ENCODE results near the gene ACSM5. TPM values are rescaled to one million over a fixed set of nuclear protein-coding genes. Genes with fewer than 3 reads are reported as not detected.
A peak's percentile ranks its signal among the peaks of the same experiment; 100 is the strongest.

Gene ACSM5
- total RNA-seq, 2 donors from 2014 or later: 0.20 to 0.77 TPM

DNA sequence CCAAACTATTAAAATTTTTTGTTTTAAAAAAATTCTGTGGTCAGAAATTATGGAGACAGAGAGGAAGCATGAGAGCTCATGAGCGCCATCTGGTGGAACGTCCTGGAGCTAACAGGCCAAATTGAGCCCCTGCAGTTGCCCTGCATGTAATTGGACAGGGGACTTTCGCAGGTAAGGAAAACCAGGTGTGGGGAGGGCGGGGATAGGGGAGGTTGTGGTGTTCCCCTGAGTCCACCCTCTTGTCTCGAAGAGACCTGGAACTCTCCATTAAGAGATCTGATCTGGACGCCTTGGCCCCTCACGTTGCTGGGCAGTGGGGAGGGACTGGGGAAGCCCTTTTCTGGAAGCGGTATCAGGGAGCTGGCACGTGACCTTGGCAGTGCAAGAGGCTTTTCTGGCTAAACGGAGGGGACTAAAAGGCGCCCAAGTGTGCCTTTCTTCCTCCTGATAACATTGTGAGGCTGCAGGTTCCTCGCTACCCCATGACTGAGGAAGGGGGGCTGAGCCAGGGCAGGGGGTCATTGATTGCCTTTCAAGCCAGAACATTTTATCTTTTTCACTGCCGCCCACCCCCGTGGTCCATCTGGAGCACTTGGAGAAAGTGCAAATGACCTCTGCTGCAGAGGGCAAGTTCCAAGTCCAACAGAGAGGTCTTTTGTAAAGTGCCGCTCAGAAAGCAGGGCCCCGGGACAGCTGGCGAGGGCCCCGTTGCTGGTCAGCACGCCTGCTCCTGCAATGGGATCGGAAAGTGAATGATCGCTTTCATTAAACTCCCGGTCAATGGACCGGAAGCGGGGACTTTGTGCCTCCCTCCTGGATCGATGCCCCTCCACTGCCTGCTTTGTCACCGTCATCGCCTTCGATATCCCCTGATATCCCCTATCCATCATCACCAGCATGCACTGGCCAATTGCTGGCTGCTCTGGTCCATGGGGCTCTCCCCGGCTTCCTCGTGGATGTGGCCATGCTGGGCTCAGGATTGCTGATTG lies 23.2 kb upstream of the ACSM5 start:
- Histone ChIP-seq H3K36me3 (no peaks in the 10 kb centered on the region), H3K27ac (no peak overlapping the region), H3K4me3 (no peak overlapping the region), H3K27me3 (no peaks in the 10 kb centered on the region), H3K9ac (ENCODE audit: low read depth in 2 of 2, low read length in 2 of 2) (no peak overlapping the region), H3K9me3 (no peaks in the 10 kb centered on the region), H3K4me1 (no peaks in the 10 kb centered on the region)
- TF ChIP-seq, protein P1, sequence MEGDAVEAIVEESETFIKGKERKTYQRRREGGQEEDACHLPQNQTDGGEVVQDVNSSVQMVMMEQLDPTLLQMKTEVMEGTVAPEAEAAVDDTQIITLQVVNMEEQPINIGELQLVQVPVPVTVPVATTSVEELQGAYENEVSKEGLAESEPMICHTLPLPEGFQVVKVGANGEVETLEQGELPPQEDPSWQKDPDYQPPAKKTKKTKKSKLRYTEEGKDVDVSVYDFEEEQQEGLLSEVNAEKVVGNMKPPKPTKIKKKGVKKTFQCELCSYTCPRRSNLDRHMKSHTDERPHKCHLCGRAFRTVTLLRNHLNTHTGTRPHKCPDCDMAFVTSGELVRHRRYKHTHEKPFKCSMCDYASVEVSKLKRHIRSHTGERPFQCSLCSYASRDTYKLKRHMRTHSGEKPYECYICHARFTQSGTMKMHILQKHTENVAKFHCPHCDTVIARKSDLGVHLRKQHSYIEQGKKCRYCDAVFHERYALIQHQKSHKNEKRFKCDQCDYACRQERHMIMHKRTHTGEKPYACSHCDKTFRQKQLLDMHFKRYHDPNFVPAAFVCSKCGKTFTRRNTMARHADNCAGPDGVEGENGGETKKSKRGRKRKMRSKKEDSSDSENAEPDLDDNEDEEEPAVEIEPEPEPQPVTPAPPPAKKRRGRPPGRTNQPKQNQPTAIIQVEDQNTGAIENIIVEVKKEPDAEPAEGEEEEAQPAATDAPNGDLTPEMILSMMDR (IDR thresholded peaks at IDR 0.05): peak; percentile 77
- peak; percentile 65 for DNase-seq
- intact Hi-C loops (cut with DNase I): loop anchor here (2.0 kb wide), 1 partner anchor 479 kb away; no protein-coding TSS in a partner anchor

DNA sequence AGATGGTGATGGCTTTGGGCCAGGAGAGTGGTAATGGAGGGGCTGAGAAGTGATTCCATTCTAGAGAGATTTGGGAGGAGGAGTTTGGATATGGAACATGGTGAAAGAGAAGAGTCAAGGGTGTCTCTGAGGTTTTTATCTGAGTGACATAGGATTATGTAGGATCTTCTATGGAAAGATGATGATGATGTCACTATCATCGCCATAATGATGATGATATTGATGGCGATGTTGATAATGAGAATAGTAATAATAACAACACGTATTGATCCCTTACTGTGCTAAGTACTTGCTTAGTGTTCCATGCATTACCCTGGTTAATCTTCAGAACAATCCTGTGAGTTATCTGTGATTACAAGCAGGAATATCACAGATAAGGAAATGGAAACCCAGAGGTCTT lies 21.4 kb upstream of the ACSM5 start:
- TF ChIP-seq, protein P1 (IDR thresholded peaks at IDR 0.05): no peak
- H3K27me3 ChIP-seq: no peaks in the 10 kb centered on the region
- no peaks in the 10 kb centered on the region for H3K36me3 ChIP-seq
- no peak for DNase-seq
- H3K9me3 ChIP-seq: no peaks in the 10 kb centered on the region
- no peak overlapping the region for H3K27ac ChIP-seq
- no peaks in the 10 kb centered on the region for H3K4me1 ChIP-seq
- no peak overlapping the region for H3K4me3 ChIP-seq
- no peak overlapping the region for H3K9ac ChIP-seq (ENCODE audit: low read depth in 2 of 2, low read length in 2 of 2)
- intact Hi-C loops (cut with DNase I): no loop called here

DNA sequence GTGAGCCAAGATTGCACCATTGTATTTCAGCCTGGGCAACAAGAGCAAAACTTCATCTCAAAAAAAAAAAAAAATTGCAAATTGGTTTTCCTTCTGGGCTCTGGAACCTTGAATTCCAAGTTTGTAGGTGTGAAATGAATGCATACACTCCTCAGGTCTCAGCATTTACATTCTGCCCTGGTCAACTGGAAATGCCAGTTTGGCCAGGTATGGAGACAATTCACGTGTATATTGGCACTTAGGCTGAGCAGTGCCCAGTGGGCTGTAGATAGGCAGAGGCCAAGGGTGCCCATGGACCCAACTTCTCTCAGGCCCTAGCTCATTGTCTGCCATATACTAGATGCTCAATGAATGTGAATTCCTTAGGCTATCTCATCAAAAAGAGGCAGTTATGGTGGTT lies 20.5 kb upstream of the ACSM5 start:
- no peak overlapping the region for H3K27ac ChIP-seq
- H3K9ac ChIP-seq (ENCODE audit: low read depth in 2 of 2, low read length in 2 of 2): no peak overlapping the region
- H3K36me3 ChIP-seq: no peaks in the 10 kb centered on the region
- no peaks in the 10 kb centered on the region for H3K27me3 ChIP-seq
- no peaks in the 10 kb centered on the region for H3K9me3 ChIP-seq
- no peak for DNase-seq
- peaks cover under 1% of the 10 kb centered on the region for H3K4me1 ChIP-seq
- intact Hi-C loops (cut with DNase I): no loop called here
- TF ChIP-seq, protein P1 (IDR thresholded peaks at IDR 0.05): no peak
- no peak overlapping the region for H3K4me3 ChIP-seq

DNA sequence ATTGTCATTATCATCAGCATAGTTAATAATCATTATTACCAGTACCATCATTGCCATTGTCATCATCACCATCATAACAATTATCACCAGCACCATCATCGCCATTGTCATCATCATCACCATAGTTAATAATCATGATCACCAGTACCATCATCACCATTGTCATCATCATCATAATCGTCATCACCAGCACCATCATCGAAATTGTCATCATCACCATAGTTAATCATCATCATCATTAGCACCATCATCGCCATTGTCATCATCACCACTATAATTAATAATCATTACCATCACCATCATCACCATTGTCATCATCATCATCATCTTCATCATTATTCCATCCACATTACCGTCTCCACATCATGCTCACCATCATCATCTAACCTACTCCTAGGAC lies 18.3 kb upstream of the ACSM5 start:
- no peak overlapping the region for H3K4me3 ChIP-seq
- H3K27me3 ChIP-seq: no peaks in the 10 kb centered on the region
- no peak overlapping the region for H3K27ac ChIP-seq
- H3K9me3 ChIP-seq: no peaks in the 10 kb centered on the region
- no peak overlapping the region for H3K9ac ChIP-seq (ENCODE audit: low read depth in 2 of 2, low read length in 2 of 2)
- no peak for DNase-seq
- peaks cover 3% of the 10 kb centered on the region for H3K4me1 ChIP-seq
- intact Hi-C loops (cut with DNase I): no loop called here
- TF ChIP-seq, protein P1 (IDR thresholded peaks at IDR 0.05): no peak
- H3K36me3 ChIP-seq: no peaks in the 10 kb centered on the region

DNA sequence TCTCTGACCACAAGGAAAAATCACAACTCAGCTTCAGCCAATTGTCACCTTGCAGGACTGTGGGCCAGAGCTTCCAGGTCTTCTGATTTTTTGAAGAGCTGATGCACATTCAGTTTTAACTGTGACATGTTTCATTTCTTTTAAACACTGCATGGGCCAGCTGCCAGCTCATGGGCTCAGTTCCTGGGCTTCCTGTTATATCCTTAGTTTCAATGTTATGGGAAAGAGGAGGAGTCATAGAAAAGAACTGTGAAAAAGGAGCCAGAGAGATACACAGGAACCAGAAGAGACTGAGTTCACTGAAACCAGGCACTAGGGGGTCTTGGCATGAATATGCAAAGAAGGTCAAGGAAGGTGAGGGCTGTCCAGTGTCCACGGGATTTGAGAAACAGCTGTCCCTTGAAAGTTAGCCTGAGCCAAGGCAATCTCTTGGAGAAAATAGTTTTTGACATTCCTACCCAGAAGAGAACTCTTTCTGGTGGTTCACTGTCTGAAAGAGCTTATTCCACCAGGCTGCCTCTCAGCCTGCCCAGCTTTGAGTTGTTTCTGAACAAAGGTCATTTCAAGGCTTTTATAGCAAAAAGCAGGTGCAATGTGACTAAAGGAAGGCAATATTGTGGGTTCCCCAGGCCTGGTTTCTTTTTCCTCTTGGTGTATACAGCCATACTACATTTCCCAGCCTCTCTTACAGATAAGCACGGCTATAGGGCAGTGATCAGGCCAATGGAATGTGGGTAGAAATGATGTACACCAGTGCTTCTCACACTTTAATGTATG lies 15.3 kb upstream of the ACSM5 start:
- peak; percentile 30 for DNase-seq
- no peak overlapping the region for H3K4me3 ChIP-seq
- H3K27ac ChIP-seq: no peak overlapping the region
- H3K36me3 ChIP-seq: no peaks in the 10 kb centered on the region
- H3K9me3 ChIP-seq: no peaks in the 10 kb centered on the region
- H3K9ac ChIP-seq (ENCODE audit: low read depth in 2 of 2, low read length in 2 of 2): no peak overlapping the region
- H3K27me3 ChIP-seq: no peaks in the 10 kb centered on the region
- H3K4me1 ChIP-seq: peaks cover 3% of the 10 kb centered on the region
- TF ChIP-seq, protein P1 (IDR thresholded peaks at IDR 0.05): no peak
- intact Hi-C loops (cut with DNase I): no loop called here

Data from colonic mucosa (tissue), 4 donors.